Measurements from ENCODE around the gene SVOPL.

- TF ChIP-seq CTCF (IDR thresholded peaks at IDR 0.05) (no peak), POLR2AphosphoS5 (IDR thresholded peaks at IDR 0.05; ENCODE audit: low read depth, low read length) (no peak), REST (IDR thresholded peaks at IDR 0.05; ENCODE audit: insufficient read depth in 1 of 2, low read depth in 2 of 2, low read length in 1 of 2) (no peak), SIN3A (IDR thresholded peaks at IDR 0.05; ENCODE audit: borderline replicate concordance, insufficient read depth, low read depth, low read length) (no peak), TCF7L2 (IDR thresholded peaks at IDR 0.05; ENCODE audit: low read depth, low read length) (no peak)
Measured at GRCh38 chr7:138610671-138611170, 90.4 kb downstream of the SVOPL start.
